A673 (cell line): Measurements from ENCODE around the gene RAB3GAP2. TPM values are rescaled to one million over a fixed set of nuclear protein-coding genes. Genes with fewer than 3 reads are reported as not detected.

ENCODE experiments used
- BruUV-seq: library from RNA; stranded (reverse); fragments of 400-500 nt; replicated peaks from 2 replicates; lab custom pipeline; 2021; lab: Mats Ljungman, UMichigan
- CTCF ChIA-PET: fragments of 300-600 bp; sonication (Branson Sonifier 250); formaldehyde crosslinking; loops from one replicate; lab custom pipeline; 2022; ENCODE audit warnings: antibody characterized with exemption; lab: Charles Lee
- POLR2A ChIA-PET: fragments of 300-600 bp; sonication (Branson Sonifier 250); formaldehyde crosslinking; loops from one replicate; lab custom pipeline; 2022; ENCODE audit warnings: antibody characterized with exemption; ENCODE audit not compliant: low non-redundant PET; lab: Charles Lee
- DNase-seq: peaks from one replicate; pipeline ENCODE4 v3.0.0-alpha.2; 2015; ENCODE audit warnings: low spot score
- H3K27ac ChIP-seq: fragments of 200-600 bp; sonication (generic); 2 replicates; pipeline ENCODE4 v1.5.1; 2016; ENCODE audit warnings: mixed run types, low read depth, mild to moderate bottlenecking, mixed read lengths, antibody characterized with exemption, low read length; ENCODE audit not compliant: poor library complexity, severe bottlenecking
- H3K27me3 ChIP-seq: fragments of 200-600 bp; sonication (generic); replicated peaks from 2 replicates; pipeline ENCODE4 v1.6.1; 2017; ENCODE audit warnings: mixed run types, low read depth, mild to moderate bottlenecking, mixed read lengths, antibody characterized with exemption, low read length; ENCODE audit not compliant: insufficient read depth, poor library complexity
- H3K36me3 ChIP-seq: fragments of 200-600 bp; sonication (generic); 2 replicates; pipeline ENCODE4 v1.6.1; 2016; ENCODE audit warnings: mixed run types, mild to moderate bottlenecking, mixed read lengths, antibody characterized with exemption, low read length; ENCODE audit not compliant: insufficient read depth, poor library complexity, severe bottlenecking
- H3K4me1 ChIP-seq: fragments of 200-600 bp; sonication (generic); 2 replicates; pipeline ENCODE4 v1.6.1; 2017; ENCODE audit warnings: mixed run types, mild to moderate bottlenecking, mixed read lengths, antibody characterized with exemption, low read length; ENCODE audit not compliant: insufficient read depth, poor library complexity, severe bottlenecking
- H3K4me3 ChIP-seq: fragments of 200-600 bp; sonication (generic); 2 replicates; pipeline ENCODE4 v1.5.1; 2016; ENCODE audit warnings: low read depth, mixed run types, mild to moderate bottlenecking, mixed read lengths, low read length; ENCODE audit not compliant: poor library complexity, severe bottlenecking
- H3K9me3 ChIP-seq: fragments of 200-600 bp; sonication (generic); 2 replicates; pipeline ENCODE4 v1.6.1; 2016; ENCODE audit warnings: mixed run types, low read depth, mild to moderate bottlenecking, mixed read lengths, antibody characterized with exemption, low read length; ENCODE audit not compliant: poor library complexity, severe bottlenecking
- EZH2 ChIP-seq: fragments of 200-600 bp; sonication (generic); IDR thresholded peaks from 2 replicates; pipeline ENCODE4 v1.6.1; 2017; ENCODE audit warnings: borderline replicate concordance, low read depth, mild to moderate bottlenecking, mixed read lengths, antibody characterized with exemption, low read length; ENCODE audit not compliant: poor library complexity, severe bottlenecking
- intact Hi-C: fragments of 100-400 bp; cut with micrococcal nuclease; formaldehyde crosslinking; loops from one replicate; pipeline ENCODE4 v1.10.0; 2022; ENCODE audit not compliant: unreplicated experiment
- total RNA-seq: library from RNA; stranded (reverse); gene quantifications from 2 replicates; pipeline ENCODE4 v1.2.3, GENCODE V29; 2021
- TF ChIP-seq, protein P1 (sequence below): fragments of 300-800, 200-600 bp; sonication (generic); conservative IDR thresholded peaks from 2 replicates; pipeline ENCODE4 v1.5.1; 2017; ENCODE audit warnings: low read depth, mild to moderate bottlenecking, antibody characterized with exemption, low read length, moderate library complexity, mixed read lengths

The RAB3GAP2 gene
- total RNA-seq, 1 experiment from 2014 or later: 43.8 TPM

DNA sequence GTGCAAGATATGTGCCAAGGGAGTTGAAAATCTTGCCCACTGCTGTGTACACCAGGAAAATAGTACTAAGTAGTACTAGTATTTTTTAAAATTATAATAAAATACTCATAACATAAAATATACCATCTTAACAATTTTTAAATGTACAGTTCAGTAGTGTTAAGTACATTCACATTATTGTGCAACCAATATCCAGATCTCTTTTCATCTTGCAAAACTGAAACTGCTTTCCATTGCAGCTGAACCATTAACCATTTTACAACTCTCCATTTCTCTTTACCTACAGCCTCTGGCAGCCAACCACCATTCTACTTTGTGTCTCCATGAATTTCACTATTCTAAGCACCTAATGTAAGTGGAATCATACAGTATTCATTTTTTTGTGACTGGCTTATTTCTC is 19.3 kb upstream of the RAB3GAP2 start:
- Histone ChIP-seq H3K36me3 (no peaks in the 10 kb centered on the region), H3K27me3 (peaks cover 8% of the 10 kb centered on the region), H3K27ac (no peak overlapping the region), H3K4me1 (no peaks in the 10 kb centered on the region), H3K9me3 (no peaks in the 10 kb centered on the region), H3K4me3 (no peak overlapping the region)
- ChIA-PET CTCF (no interaction called here), POLR2A (no interaction called here)
- no peak for DNase-seq
- TF ChIP-seq EZH2: no peak
- TF ChIP-seq, protein P1, sequence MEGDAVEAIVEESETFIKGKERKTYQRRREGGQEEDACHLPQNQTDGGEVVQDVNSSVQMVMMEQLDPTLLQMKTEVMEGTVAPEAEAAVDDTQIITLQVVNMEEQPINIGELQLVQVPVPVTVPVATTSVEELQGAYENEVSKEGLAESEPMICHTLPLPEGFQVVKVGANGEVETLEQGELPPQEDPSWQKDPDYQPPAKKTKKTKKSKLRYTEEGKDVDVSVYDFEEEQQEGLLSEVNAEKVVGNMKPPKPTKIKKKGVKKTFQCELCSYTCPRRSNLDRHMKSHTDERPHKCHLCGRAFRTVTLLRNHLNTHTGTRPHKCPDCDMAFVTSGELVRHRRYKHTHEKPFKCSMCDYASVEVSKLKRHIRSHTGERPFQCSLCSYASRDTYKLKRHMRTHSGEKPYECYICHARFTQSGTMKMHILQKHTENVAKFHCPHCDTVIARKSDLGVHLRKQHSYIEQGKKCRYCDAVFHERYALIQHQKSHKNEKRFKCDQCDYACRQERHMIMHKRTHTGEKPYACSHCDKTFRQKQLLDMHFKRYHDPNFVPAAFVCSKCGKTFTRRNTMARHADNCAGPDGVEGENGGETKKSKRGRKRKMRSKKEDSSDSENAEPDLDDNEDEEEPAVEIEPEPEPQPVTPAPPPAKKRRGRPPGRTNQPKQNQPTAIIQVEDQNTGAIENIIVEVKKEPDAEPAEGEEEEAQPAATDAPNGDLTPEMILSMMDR: no peak
- BruUV-seq: no TSS peak
- intact Hi-C loops: no loop called here

DNA sequence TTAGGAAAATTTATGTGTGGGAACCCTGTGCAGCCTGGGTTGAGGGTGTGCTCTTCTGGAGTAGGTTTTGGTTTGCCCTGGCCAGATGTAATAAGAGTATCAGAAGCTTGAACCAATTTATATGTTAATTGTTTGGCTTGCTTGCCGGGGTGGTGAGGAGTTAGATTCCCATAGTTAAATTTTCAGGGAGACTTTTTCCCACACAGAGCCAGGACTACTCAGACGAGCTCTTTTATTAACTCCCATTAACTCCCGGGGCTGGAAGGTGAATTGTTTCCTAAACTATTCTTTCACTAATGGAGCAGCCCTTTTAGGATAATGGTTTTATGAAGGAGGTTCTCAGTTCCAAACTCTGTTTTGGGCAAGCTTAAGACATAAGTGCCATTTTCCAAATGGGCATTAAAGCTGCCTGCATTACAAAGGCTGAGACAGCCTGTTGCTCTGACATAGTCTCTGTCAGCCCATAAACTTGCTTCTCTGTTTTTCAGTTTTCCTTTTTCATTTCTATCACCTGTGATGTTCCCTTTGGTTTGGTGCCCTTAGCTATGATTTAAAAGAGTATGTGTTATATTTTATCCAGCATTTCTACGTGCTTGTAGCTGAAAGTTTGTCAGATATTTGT is 18.0 kb upstream of the RAB3GAP2 start:
- TF ChIP-seq, protein P1: no peak
- no peak for TF ChIP-seq EZH2
- intact Hi-C loops: no loop called here
- H3K4me3 ChIP-seq: no peak overlapping the region
- H3K27me3 ChIP-seq: peaks cover 8% of the 10 kb centered on the region
- no TSS peak for BruUV-seq
- H3K9me3 ChIP-seq: no peaks in the 10 kb centered on the region
- no peaks in the 10 kb centered on the region for H3K36me3 ChIP-seq
- POLR2A ChIA-PET: no interaction called here
- CTCF ChIA-PET: no interaction called here
- no peaks in the 10 kb centered on the region for H3K4me1 ChIP-seq
- DNase-seq: no peak
- H3K27ac ChIP-seq: no peak overlapping the region

DNA sequence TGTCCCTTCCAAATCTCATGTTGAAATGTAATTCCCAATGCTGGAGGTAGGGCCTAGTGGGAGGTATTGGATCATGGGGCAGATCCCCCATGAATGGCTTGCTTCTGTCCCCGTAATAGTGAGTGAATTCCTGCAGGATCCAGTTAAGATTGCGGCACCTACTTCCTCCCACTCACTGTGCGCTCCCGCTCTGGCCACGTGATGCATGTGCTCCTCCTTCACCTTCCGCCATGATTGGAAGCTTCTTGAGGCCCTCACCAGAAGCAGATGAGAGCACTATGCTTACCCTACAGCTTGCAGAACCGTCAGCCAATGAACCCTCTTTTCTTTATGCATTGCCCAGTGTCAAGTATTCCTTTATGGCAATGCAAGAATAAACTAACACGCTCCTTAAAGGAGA is 14.9 kb upstream of the RAB3GAP2 start:
- no peak for DNase-seq
- POLR2A ChIA-PET: no interaction called here
- intact Hi-C loops: no loop called here
- peaks cover 8% of the 10 kb centered on the region for H3K27me3 ChIP-seq
- H3K9me3 ChIP-seq: no peaks in the 10 kb centered on the region
- no TSS peak for BruUV-seq
- TF ChIP-seq EZH2: no peak
- TF ChIP-seq, protein P1: no peak
- H3K36me3 ChIP-seq: no peaks in the 10 kb centered on the region
- CTCF ChIA-PET: no interaction called here
- H3K27ac ChIP-seq: no peak overlapping the region
- no peaks in the 10 kb centered on the region for H3K4me1 ChIP-seq
- H3K4me3 ChIP-seq: no peak overlapping the region
